Spleen (tissue), 11 donors: ENCODE results near the gene PCDHGA3. TPM values are rescaled to one million over a fixed set of nuclear protein-coding genes. Genes with fewer than 3 reads are reported as not detected.
"Not testable (repeated sequence)": the region's sequence is repeated elsewhere in the genome, so short reads cannot be mapped to it uniquely, and the experiment has no call there.

Experiments
- DNase-seq: peaks from one replicate; pipeline ENCODE4 v3.0.0-alpha.2; 2020
- H3K27ac ChIP-seq, 8 donors: fragments of 200-600 bp; sonication (generic) in 7 of 8; 1 replicate in 4 of 8; 2 replicates in 4 of 8; pipeline versions ENCODE4 v1.5.0 to v1.8.0; 2016 to 2021; ENCODE audit warnings: inconsistent platforms in 4 of 8, mild to moderate bottlenecking in 4 of 8, moderate library complexity in 1 of 8
- H3K27me3 ChIP-seq, 7 donors: fragments of 200-600 bp; sonication (generic) in 6 of 7; replicated peaks in 1 of 7; 1 replicate in 4 of 7; 2 replicates in 3 of 7; pipeline versions ENCODE4 v1.5.0 to v1.8.0; 2016 to 2021; ENCODE audit warnings: inconsistent platforms in 3 of 7, mild to moderate bottlenecking in 1 of 7
- H3K36me3 ChIP-seq, 6 donors: fragments of 200-600 bp; sonication (generic) in 5 of 6; 1 replicate in 4 of 6; 2 replicates in 2 of 6; pipeline versions ENCODE4 v1.5.0 to v1.8.0; 2016 to 2021; ENCODE audit warnings: inconsistent platforms in 2 of 6
- H3K4me1 ChIP-seq, 6 donors: fragments of 200-600 bp; sonication (generic) in 5 of 6; 1 replicate in 3 of 6; 2 replicates in 3 of 6; pipeline versions ENCODE4 v1.5.0 to v1.8.0; 2016 to 2021; ENCODE audit warnings: inconsistent platforms in 3 of 6
- H3K4me3 ChIP-seq, 8 donors: fragments of 200-600 bp; sonication (generic) in 7 of 8; 1 replicate in 4 of 8; 2 replicates in 4 of 8; pipeline versions ENCODE4 v1.5.0 to v1.8.0; 2016 to 2021; ENCODE audit warnings: inconsistent platforms in 4 of 8, mild to moderate bottlenecking in 4 of 8, moderate library complexity in 2 of 8
- H3K9me3 ChIP-seq, 8 donors: fragments of 200-600 bp; sonication (generic) in 7 of 8; 1 replicate in 4 of 8; 2 replicates in 4 of 8; pipeline versions ENCODE4 v1.5.0 to v1.8.0; 2016 to 2021; ENCODE audit warnings: inconsistent platforms in 4 of 8
- CTCF ChIP-seq, 11 experiments: fragments of 200-600 bp in 7 of 11; fragments of 450-650 bp in 4 of 11; sonication (generic) in 4 of 11; IDR thresholded peaks in 8 of 11; conservative IDR thresholded peaks in 3 of 11; 1 replicate in 7 of 11; 2 replicates in 4 of 11; pipeline versions ENCODE4 v1.4.0 to v1.8.0; 2016 to 2021; ENCODE audit warnings: antibody characterized with exemption in 11 of 11, inconsistent platforms in 4 of 11, mild to moderate bottlenecking in 1 of 11
- POLR2A ChIP-seq, 3 donors: fragments of 450-650 bp; IDR thresholded peaks; one replicate each; pipeline ENCODE4 v1.5.1; 2017; ENCODE audit warnings: antibody characterized with exemption in 3 of 3, mild to moderate bottlenecking in 1 of 3
- POLR2AphosphoS5 ChIP-seq, 3 donors: sonication (generic); formaldehyde crosslinking; IDR thresholded peaks; one replicate each; pipeline ENCODE4 v1.5.1; 2017; ENCODE audit warnings: antibody characterized with exemption in 3 of 3
- WGBS, 5 donors: extraction: QIAGEN DNeasy Blood & Tissue Kit in 3 of 5; methylation state at CpG; one replicate each; pipeline versions ENCODE4 v1.1.5 to v1.1.7; 2013 to 2018; 5-methylcytosine and 5-hydroxymethylcytosine counted together
- intact Hi-C: fragments of 100-400 bp; cut with DNase I; formaldehyde crosslinking; loops from one replicate; pipeline ENCODE4 v1.15.0; 2023; ENCODE audit warnings: low total_unique reads
- polyA plus RNA-seq, 3 donors: library from polyadenylated mRNA; stranded (reverse); fragments of 200-250 nt; gene quantifications; one replicate each; pipeline ENCODE4 v1.2.1, GENCODE V29; 2013
- total RNA-seq, 7 donors: library from RNA; depleted of rRNA in 3 of 7; stranded (reverse); fragments of >200 nt in 3 of 7; fragmentation: NEBNext Ultra II Directional in 4 of 7; extraction: Animal tissue kit (Norgen Biotek cat#: 25700) in 4 of 7; gene quantifications; one replicate each; pipeline versions ENCODE4 v1.1.0 to v1.2.1, GENCODE V29; 2016 to 2021
- donor health status: healthy with polysubstance abuse.
- donor health status: DM: no; HTN: no; CAD: no; lungs with moderate emphysema.
- donor health status: DM: no; HTN: no; CAD: no.
- donor health status: Bipolar disorder and iron deficiency.
- donor health status: healthy.
- donor health status: DM: no; HTN: no; CAD: no.
- donor health status: DM: yes; HTN: yes; CAD: no.

Gene PCDHGA3
- total and polyA plus RNA-seq, 10 donors, result 0.22 to 4.4 (median 2.0) TPM; not detected in 2

- no peaks in the 10 kb centered on the region for H3K4me1 ChIP-seq
- TF ChIP-seq POLR2AphosphoS5 (IDR thresholded peaks at IDR 0.05) (no peak), CTCF (IDR thresholded peaks at IDR 0.05 in 8 of 11, conservative IDR thresholded peaks at IDR 0.05 in 3 of 11) (no peak), POLR2A (IDR thresholded peaks at IDR 0.05) (no peak)
- no peaks in the 10 kb centered on the region for H3K36me3 ChIP-seq
- intact Hi-C loops, result no loop called here
- WGBS, 5 donors, result 76 to 92% (median 83%) methylated on average over 2 to 8 of the region's 8 CpGs
- no peak overlapping the region for H3K4me3 ChIP-seq
- H3K9me3 ChIP-seq, result peaks cover 0 to 100% (median 91%) of the 10 kb centered on the region in 8 donors
- no peak overlapping the region for H3K27ac ChIP-seq
- no peak for DNase-seq
- H3K27me3 ChIP-seq, result peaks cover 0 to 68% (median 12%) of the 10 kb centered on the region in 7 donors
Observed at GRCh38 chr5:141328231-141328630, 15.4 kb upstream of the PCDHGA3 start.

- intact Hi-C loops, result no loop called here
- 23 to 36% (median 27%) methylated on average over 21 of the region's 21 CpGs for WGBS, 5 donors
- Histone ChIP-seq H3K36me3 (no peaks in the 10 kb centered on the region), H3K9me3 (peaks cover 0 to 98% (median 87%) of the 10 kb centered on the region in 8 donors), H3K4me1 (no peaks in the 10 kb centered on the region), H3K4me3 (no peak within 1 kb of the TSS), H3K27me3 (peaks cover 0 to 91% (median 18%) of the 10 kb centered on the region in 7 donors), H3K27ac (no peak within 1 kb of the TSS)
- no peak for TF ChIP-seq POLR2AphosphoS5 (IDR thresholded peaks at IDR 0.05)
- peak in 2 of 11 experiments; percentile 7 to 14 for TF ChIP-seq CTCF (IDR thresholded peaks at IDR 0.05 in 8 of 11, conservative IDR thresholded peaks at IDR 0.05 in 3 of 11)
- DNase-seq, result no peak
Observed at GRCh38 chr5:141330299-141331080, 13.1 kb upstream of the PCDHGA3 start, which contains the start of gene PCDHGA1. TSS of gene PCDHGA1 (plus strand) at chr5:141330514.

GRCh38 chr5:141332571-141332970, 11.1 kb upstream of the PCDHGA3 start:
- H3K27ac ChIP-seq, H3K4me1 ChIP-seq, H3K36me3 ChIP-seq, H3K4me3 ChIP-seq, intact Hi-C loops, DNase-seq: not testable (repeated sequence)
- WGBS, 5 donors, result 36 to 50% (median 39%) methylated on average over 10 to 39 of the region's 39 CpGs
- peaks cover 0 to 99% (median 90%) of the 10 kb centered on the region in 8 donors for H3K9me3 ChIP-seq
- H3K27me3 ChIP-seq, result peaks cover 0 to 99% (median 28%) of the 10 kb centered on the region in 7 donors

- no peak for DNase-seq
- Histone ChIP-seq H3K4me3 (peak within 1 kb of the TSS in 4 of 8 donors; percentile 11 to 39 (median 24)), H3K27me3 (peaks cover 0 to 100% (median 24%) of the 10 kb centered on the region in 7 donors), H3K9me3 (peaks cover 0 to 100% (median 88%) of the 10 kb centered on the region in 8 donors), H3K27ac (no peak within 1 kb of the TSS), H3K4me1 (no peaks in the 10 kb centered on the region), H3K36me3 (no peaks in the 10 kb centered on the region)
- TF ChIP-seq POLR2AphosphoS5 (IDR thresholded peaks at IDR 0.05), result no peak
- TF ChIP-seq CTCF (IDR thresholded peaks at IDR 0.05 in 8 of 11, conservative IDR thresholded peaks at IDR 0.05 in 3 of 11), result peak in 2 of 11 experiments; percentile 30 to 38
- TF ChIP-seq POLR2A (IDR thresholded peaks at IDR 0.05), result no peak
- intact Hi-C loops, result no loop called here
- 13 to 18% (median 14%) methylated on average over 26 to 27 of the region's 27 CpGs for WGBS, 5 donors
Observed at GRCh38 chr5:141338538-141339306, 4.9 kb upstream of the PCDHGA3 start, which contains the start of gene PCDHGA2. TSS of gene PCDHGA2 (plus strand) at chr5:141338760.

- intact Hi-C loops, H3K4me3 ChIP-seq, H3K27ac ChIP-seq, DNase-seq, H3K4me1 ChIP-seq, H3K36me3 ChIP-seq: not testable (repeated sequence)
- WGBS, 5 donors, result 47 to 72% (median 62%) methylated on average over 16 to 45 of the region's 45 CpGs
- Histone ChIP-seq H3K27me3 (peaks cover 0 to 100% (median 14%) of the 10 kb centered on the region in 7 donors), H3K9me3 (peaks cover 0 to 100% (median 92%) of the 10 kb centered on the region in 8 donors)
Observed at GRCh38 chr5:141340781-141341354, 2.8 kb upstream of the PCDHGA3 start.
